Measurements from ENCODE around the gene PDE3A.

PDE3A gene

GRCh38 chr12:20588042-20588441, 219.7 kb downstream of the PDE3A start:
- Histone ChIP-seq H3K36me3 (ENCODE audit: insufficient read depth, low read length) (no peaks in the 10 kb centered on the region), H3K27me3 (ENCODE audit: insufficient read depth, low read length, poor library complexity, severe bottlenecking) (no peaks in the 10 kb centered on the region), H3K9ac (ENCODE audit: low read depth, low read length, poor library complexity, severe bottlenecking) (no peak overlapping the region), H4K20me1 (ENCODE audit: insufficient read depth, low read length, poor library complexity, severe bottlenecking) (no peaks in the 10 kb centered on the region), H3K4me2 (ENCODE audit: low read depth, low read length, poor library complexity, severe bottlenecking) (no peak overlapping the region), H2AFZ (ENCODE audit: low read length) (no peak overlapping the region), H3K9me3 (ENCODE audit: insufficient read depth, low read depth, low read length) (no peaks in the 10 kb centered on the region), H3F3A (ENCODE audit: low read depth) (no peaks in the 10 kb centered on the region), H3K9me2 (replicated peaks; ENCODE audit: low read depth, low read length) (no peaks in the 10 kb centered on the region), H3K79me2 (ENCODE audit: insufficient read depth, low read length) (no peaks in the 10 kb centered on the region), H3K4me1 (ENCODE audit: insufficient read depth, low read length, poor library complexity, severe bottlenecking) (no peaks in the 10 kb centered on the region), H3K4me3 (ENCODE audit: low read length, poor library complexity, severe bottlenecking) (no peak overlapping the region)
- TF ChIP-seq CTCF (conservative IDR thresholded peaks at IDR 0.05; ENCODE audit: low read length) (no peak), EZH2phosphoT487 (IDR thresholded peaks at IDR 0.05; ENCODE audit: borderline replicate concordance) (no peak)

GRCh38 chr12:20590570-20590969, 222.2 kb downstream of the PDE3A start:
- H3K9ac ChIP-seq (ENCODE audit: low read depth, low read length, poor library complexity, severe bottlenecking), result no peak overlapping the region
- H3K36me3 ChIP-seq (ENCODE audit: insufficient read depth, low read length), result no peaks in the 10 kb centered on the region
- TF ChIP-seq CTCF (conservative IDR thresholded peaks at IDR 0.05; ENCODE audit: low read length) (no peak), EZH2phosphoT487 (IDR thresholded peaks at IDR 0.05; ENCODE audit: borderline replicate concordance) (no peak)
- H3F3A ChIP-seq (ENCODE audit: low read depth), result no peaks in the 10 kb centered on the region
- no peaks in the 10 kb centered on the region for H4K20me1 ChIP-seq (ENCODE audit: insufficient read depth, low read length, poor library complexity, severe bottlenecking)
- H3K4me1 ChIP-seq (ENCODE audit: insufficient read depth, low read length, poor library complexity, severe bottlenecking), result no peaks in the 10 kb centered on the region
- no peaks in the 10 kb centered on the region for H3K79me2 ChIP-seq (ENCODE audit: insufficient read depth, low read length)
- no peaks in the 10 kb centered on the region for H3K9me3 ChIP-seq (ENCODE audit: insufficient read depth, low read depth, low read length)
- no peaks in the 10 kb centered on the region for H3K9me2 ChIP-seq (replicated peaks; ENCODE audit: low read depth, low read length)
- H3K4me2 ChIP-seq (ENCODE audit: low read depth, low read length, poor library complexity, severe bottlenecking), result no peak overlapping the region
- no peaks in the 10 kb centered on the region for H3K27me3 ChIP-seq (ENCODE audit: insufficient read depth, low read length, poor library complexity, severe bottlenecking)
- no peak overlapping the region for H2AFZ ChIP-seq (ENCODE audit: low read length)
- no peak overlapping the region for H3K4me3 ChIP-seq (ENCODE audit: low read length, poor library complexity, severe bottlenecking)

- no peaks in the 10 kb centered on the region for H3K9me2 ChIP-seq (replicated peaks; ENCODE audit: low read depth, low read length)
- no peaks in the 10 kb centered on the region for H3K9me3 ChIP-seq (ENCODE audit: insufficient read depth, low read depth, low read length)
- H3K4me1 ChIP-seq (ENCODE audit: insufficient read depth, low read length, poor library complexity, severe bottlenecking), result no peaks in the 10 kb centered on the region
- no peak for TF ChIP-seq CTCF (conservative IDR thresholded peaks at IDR 0.05; ENCODE audit: low read length)
- TF ChIP-seq EZH2phosphoT487 (IDR thresholded peaks at IDR 0.05; ENCODE audit: borderline replicate concordance), result no peak
- H3F3A ChIP-seq (ENCODE audit: low read depth), result no peaks in the 10 kb centered on the region
- no peaks in the 10 kb centered on the region for H4K20me1 ChIP-seq (ENCODE audit: insufficient read depth, low read length, poor library complexity, severe bottlenecking)
- H3K4me2 ChIP-seq (ENCODE audit: low read depth, low read length, poor library complexity, severe bottlenecking), result no peak overlapping the region
- H3K4me3 ChIP-seq (ENCODE audit: low read length, poor library complexity, severe bottlenecking), result no peak overlapping the region
- no peak overlapping the region for H2AFZ ChIP-seq (ENCODE audit: low read length)
- no peak overlapping the region for H3K9ac ChIP-seq (ENCODE audit: low read depth, low read length, poor library complexity, severe bottlenecking)
- no peaks in the 10 kb centered on the region for H3K27me3 ChIP-seq (ENCODE audit: insufficient read depth, low read length, poor library complexity, severe bottlenecking)
- H3K36me3 ChIP-seq (ENCODE audit: insufficient read depth, low read length), result no peaks in the 10 kb centered on the region
- H3K79me2 ChIP-seq (ENCODE audit: insufficient read depth, low read length), result no peaks in the 10 kb centered on the region
Observed at GRCh38 chr12:20592556-20592955, 224.2 kb downstream of the PDE3A start.

Data from Loucy (cell line).